ENCODE results near the gene HOMER2.

GRCh38 chr15:82928711-82929110, 23.8 kb downstream of the HOMER2 start:
- TF ChIP-seq CTCF (IDR thresholded peaks at IDR 0.05; ENCODE audit: borderline replicate concordance, extremely low read depth, low read length, poor library complexity, severe bottlenecking) (no peak), EZH2 (IDR thresholded peaks at IDR 0.05; ENCODE audit: borderline replicate concordance, low read depth, low read length, severe bottlenecking) (no peak)

Measured in DND-41 (cell line).